Activated T-helper 1 cell treated with anti-CD3 and anti-CD28 coated beads, Interleukin-12 subunit alpha, Interleukin-12 subunit beta, Interleukin-2, Interleukin-4 antibody, amounts not matched to agents 30 ng/mL and 10 ng/mL and 1 ng/mL, durations not matched to agents 14 hours and 24 hours and 36 hours (primary cell): ENCODE measurements around the gene CHAD. TPM values are rescaled to one million over a fixed set of nuclear protein-coding genes. Genes with fewer than 3 reads are reported as not detected.

ENCODE experiments used
- DNase-seq: peaks from one replicate; pipeline ENCODE4 v3.0.0; 2021; ENCODE audit warnings: low spot score
- H3K27ac Mint-ChIP-seq: one replicate; pipeline ENCODE4 v1.8.0; 2021; ENCODE audit warnings: mild to moderate bottlenecking, mixed read lengths
- H3K27me3 Mint-ChIP-seq: one replicate; pipeline ENCODE4 v1.8.0; 2022; ENCODE audit warnings: mild to moderate bottlenecking, moderate library complexity, mixed read lengths; ENCODE audit not compliant: insufficient read depth
- H3K36me3 Mint-ChIP-seq: one replicate; pipeline ENCODE4 v1.8.0; 2021; ENCODE audit warnings: low read depth, mixed read lengths
- H3K4me1 Mint-ChIP-seq: one replicate; pipeline ENCODE4 v1.8.0; 2021; ENCODE audit warnings: low read depth, mixed read lengths
- H3K4me3 Mint-ChIP-seq: one replicate; pipeline ENCODE4 v1.8.0; 2021; ENCODE audit warnings: mild to moderate bottlenecking, moderate library complexity, mixed read lengths
- H3K9me3 Mint-ChIP-seq: one replicate; pipeline ENCODE4 v1.8.0; 2021; ENCODE audit warnings: mixed read lengths
- intact Hi-C: fragments of 100-400 bp; cut with micrococcal nuclease; formaldehyde crosslinking; loops from one replicate; pipeline ENCODE4 v1.15.1; 2024
- total RNA-seq: library from RNA; stranded (reverse); gene quantifications from 2 replicates; pipeline ENCODE4 v1.2.3, GENCODE V29; 2022

CHAD gene
- total RNA-seq, 1 donor from 2014 or later, result not detected

DNA sequence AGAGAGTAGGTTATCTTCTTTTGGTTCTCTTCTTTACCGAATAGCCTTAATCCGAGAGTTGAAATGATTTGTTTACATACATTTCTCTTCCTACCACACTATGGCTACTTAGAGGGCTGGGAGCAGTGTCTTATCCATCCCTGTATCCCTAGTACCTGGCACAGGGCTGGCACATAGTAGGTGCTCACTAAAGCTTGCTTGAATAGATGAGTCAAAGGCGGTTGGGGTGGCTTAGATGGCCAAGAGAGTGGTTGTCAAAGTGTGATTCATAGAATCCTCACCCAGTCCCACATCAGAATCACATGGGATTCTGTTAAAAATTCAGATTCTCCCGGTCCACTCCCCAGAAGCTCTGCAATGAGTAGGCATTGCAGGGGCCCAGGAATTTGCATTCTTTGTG, 11.1 kb downstream of the CHAD start:
- Mint-ChIP-seq H3K36me3 (peaks cover 1% of the 10 kb centered on the region), H3K27ac (no peak overlapping the region), H3K4me3 (no peak overlapping the region), H3K27me3 (no peaks in the 10 kb centered on the region), H3K4me1 (no peaks in the 10 kb centered on the region), H3K9me3 (no peaks in the 10 kb centered on the region)
- intact Hi-C loops, result no loop called here
- no peak for DNase-seq

DNA sequence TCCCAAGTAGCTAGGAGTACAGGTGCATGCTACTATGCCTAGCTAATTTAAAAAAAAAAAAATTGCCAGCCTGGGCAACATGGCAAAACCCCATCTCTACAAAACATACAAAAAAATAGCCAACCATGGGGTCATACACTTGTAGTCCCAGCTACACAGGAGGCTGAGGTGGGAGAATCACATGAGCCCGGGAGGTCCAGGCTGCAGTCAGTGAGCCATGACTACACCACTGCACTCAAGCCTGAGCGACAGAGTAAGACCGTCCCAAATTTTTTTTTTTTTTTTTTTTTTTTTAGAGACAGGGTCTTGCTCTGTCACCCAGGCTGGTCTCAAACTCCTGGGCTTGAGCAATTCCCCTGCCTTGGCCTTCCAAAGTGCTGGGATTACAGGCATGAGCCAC, 14.8 kb downstream of the CHAD start:
- no peak for DNase-seq
- intact Hi-C loops, result no loop called here
- H3K27me3 Mint-ChIP-seq, result no peaks in the 10 kb centered on the region
- H3K36me3 Mint-ChIP-seq, result no peaks in the 10 kb centered on the region
- no peaks in the 10 kb centered on the region for H3K9me3 Mint-ChIP-seq
- no peak overlapping the region for H3K4me3 Mint-ChIP-seq
- H3K4me1 Mint-ChIP-seq, result peaks cover 5% of the 10 kb centered on the region
- no peak overlapping the region for H3K27ac Mint-ChIP-seq

DNA sequence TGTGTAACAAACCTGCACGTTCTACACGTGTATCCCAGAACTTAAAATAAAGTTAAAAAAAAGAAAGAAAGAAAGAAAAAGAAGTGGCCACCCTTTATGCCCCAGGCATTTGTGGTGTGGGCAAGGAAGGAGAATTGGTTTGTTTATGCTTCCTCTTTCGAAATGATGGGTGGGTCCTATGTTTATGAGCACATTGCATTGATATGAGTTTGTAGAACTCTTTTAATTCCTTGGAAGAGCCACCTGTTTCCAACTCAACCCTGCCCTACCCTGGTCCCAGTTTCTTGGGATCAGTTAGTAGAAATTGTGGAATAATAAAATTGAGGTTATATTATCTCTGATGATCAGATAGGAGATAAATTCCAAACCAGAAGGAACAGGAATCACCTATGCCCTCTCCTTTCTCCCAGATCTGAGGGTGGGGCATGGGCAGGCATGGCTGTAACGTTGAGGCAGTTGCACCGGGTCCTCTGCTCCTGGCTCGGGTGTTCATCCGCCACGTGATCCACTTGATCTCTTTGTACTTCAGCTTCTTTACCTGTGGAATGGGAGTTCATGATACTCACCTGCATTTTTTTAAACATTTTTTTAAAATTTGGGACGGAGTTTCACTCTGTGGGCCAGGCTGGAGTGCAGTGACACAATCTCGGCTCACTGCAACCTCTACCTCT, 15.9 kb downstream of the CHAD start:
- H3K4me3 Mint-ChIP-seq, result no peak overlapping the region
- no peaks in the 10 kb centered on the region for H3K36me3 Mint-ChIP-seq
- intact Hi-C loops, result no loop called here
- H3K9me3 Mint-ChIP-seq, result no peaks in the 10 kb centered on the region
- peaks cover 5% of the 10 kb centered on the region for H3K4me1 Mint-ChIP-seq
- H3K27me3 Mint-ChIP-seq, result no peaks in the 10 kb centered on the region
- DNase-seq, result no peak
- H3K27ac Mint-ChIP-seq, result no peak overlapping the region

DNA sequence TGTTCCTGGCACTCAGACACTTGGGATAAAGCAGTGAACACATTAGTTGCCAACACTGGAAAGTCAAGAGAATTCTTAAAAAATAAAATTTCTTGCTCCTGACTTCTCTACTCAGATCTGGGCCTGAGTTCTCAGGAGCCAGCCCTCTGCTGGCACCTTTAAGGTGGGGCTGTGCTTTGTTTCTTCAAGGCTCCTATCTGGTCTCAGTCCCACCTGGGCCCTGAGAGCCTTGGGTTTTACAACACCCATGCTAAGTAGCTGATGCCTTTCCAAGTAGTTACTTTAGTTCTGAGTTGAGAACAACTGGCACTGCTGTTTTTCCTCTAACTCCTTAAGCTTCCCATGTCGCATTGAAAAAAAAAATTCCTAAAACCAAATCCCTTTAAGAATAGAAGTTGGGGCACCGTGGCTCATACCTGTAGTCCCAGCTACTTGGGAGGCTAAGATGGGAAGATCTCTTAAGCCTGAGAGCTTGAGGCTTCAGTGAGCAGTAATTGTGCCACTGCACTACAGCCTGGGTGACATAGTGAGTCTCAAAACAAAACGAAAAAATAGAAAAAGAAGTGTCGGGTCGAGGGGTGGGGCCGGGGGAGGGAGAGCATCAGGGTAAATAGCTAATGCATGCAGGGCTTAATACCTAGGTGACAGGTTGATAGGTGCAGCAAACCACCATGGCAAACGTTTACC, 16.6 kb downstream of the CHAD start:
- intact Hi-C loops, result no loop called here

DNA sequence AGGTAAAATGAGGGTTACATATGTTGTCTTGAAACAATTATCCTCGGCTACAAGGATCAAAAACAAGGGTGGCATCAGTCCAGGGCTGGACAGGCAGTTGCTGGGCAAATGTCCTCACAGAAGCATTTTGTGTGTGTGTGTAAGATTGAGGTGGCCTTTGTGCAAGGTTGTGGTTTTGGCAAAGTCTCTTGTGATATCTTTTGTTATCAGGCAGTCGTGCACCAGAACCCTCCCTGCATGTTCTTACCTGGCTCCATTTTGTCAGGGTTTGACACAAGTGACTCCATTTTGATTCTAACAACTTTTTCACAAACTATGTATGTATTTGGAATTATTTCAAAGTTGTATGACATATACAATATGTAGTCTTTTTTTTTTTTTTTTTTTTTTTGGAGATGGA, 20.0 kb downstream of the CHAD start:
- Mint-ChIP-seq H3K27me3 (no peaks in the 10 kb centered on the region), H3K27ac (no peak overlapping the region), H3K9me3 (no peaks in the 10 kb centered on the region), H3K4me3 (no peak overlapping the region), H3K36me3 (no peaks in the 10 kb centered on the region), H3K4me1 (peaks cover 5% of the 10 kb centered on the region)
- no peak for DNase-seq
- intact Hi-C loops, result no loop called here

More for the DNA sequence above, 16.6 kb downstream of the CHAD start:
- no peak overlapping the region for H3K4me3 Mint-ChIP-seq
- no peak for DNase-seq
- no peaks in the 10 kb centered on the region for H3K36me3 Mint-ChIP-seq
- H3K4me1 Mint-ChIP-seq, result peaks cover 5% of the 10 kb centered on the region
- H3K9me3 Mint-ChIP-seq, result no peaks in the 10 kb centered on the region
- no peak overlapping the region for H3K27ac Mint-ChIP-seq
- H3K27me3 Mint-ChIP-seq, result no peaks in the 10 kb centered on the region

DNA sequence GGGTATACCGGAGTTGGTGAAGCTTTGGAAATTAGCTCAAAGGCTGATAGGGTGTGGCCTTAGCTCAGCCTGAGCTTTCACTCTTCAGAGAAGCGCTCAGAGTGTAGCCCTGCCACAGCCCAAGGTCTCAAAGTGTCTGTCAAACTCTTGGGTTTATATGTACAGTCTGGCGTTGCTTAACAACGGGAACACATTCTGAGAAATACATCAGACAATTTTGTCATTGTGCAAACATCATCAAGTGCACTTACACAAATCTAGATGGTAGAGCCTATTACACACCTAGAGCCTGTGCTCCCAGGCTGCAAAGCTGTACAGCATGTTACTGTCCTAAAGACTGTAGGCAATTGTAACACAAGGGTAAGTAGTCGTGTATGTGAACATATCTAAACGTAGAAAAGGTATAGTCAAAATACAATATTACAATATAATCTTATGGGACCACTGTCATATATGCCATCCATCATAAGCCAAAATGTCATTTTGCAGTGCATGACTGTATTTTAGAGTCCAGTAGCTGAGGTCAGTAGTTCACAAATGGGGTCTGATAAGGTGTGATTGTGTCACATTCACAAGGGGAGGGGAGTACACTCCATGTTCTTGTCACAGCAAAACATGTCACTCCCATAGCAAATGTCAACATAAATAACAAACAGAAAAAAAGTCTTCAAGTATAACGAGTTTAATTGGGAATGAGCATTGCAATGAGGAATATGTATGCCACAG, 20.6 kb downstream of the CHAD start:
- intact Hi-C loops, result no loop called here
- no peaks in the 10 kb centered on the region for H3K36me3 Mint-ChIP-seq
- H3K27ac Mint-ChIP-seq, result no peak overlapping the region
- no peak for DNase-seq
- no peaks in the 10 kb centered on the region for H3K27me3 Mint-ChIP-seq
- no peak overlapping the region for H3K4me3 Mint-ChIP-seq
- H3K9me3 Mint-ChIP-seq, result no peaks in the 10 kb centered on the region
- peaks cover 5% of the 10 kb centered on the region for H3K4me1 Mint-ChIP-seq

DNA sequence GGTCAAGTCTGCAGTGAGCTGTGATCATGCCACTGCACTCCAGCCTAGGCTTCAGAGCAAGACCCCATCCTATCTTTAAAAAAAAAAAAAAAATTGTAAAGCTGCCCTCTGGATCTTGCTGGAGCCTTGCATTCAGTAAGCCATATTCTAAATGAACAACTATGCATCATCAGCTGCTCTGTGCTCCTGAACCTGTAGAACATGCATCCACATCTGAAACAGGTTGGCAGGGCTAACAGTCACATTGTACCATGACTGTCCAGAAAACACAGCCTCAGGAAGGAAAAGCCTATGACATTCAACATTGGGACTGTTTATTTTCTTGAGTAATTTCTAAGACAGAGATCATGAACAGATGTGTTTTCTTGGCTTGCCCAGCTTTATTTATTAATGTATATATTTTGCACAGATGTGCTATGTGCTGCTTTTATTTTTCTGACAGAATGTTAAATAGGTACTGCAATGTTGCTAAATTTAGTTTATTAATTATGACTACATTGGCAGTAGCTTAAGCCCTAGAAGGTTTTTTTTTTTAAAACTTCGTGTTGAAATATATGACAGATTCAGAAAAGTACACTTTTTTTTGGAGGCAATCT, 22.9 kb downstream of the CHAD start:
- Mint-ChIP-seq H3K27ac (no peak overlapping the region), H3K4me3 (no peak overlapping the region), H3K9me3 (no peaks in the 10 kb centered on the region), H3K36me3 (no peaks in the 10 kb centered on the region), H3K4me1 (no peaks in the 10 kb centered on the region), H3K27me3 (no peaks in the 10 kb centered on the region)
- no peak for DNase-seq
- intact Hi-C loops, result no loop called here

DNA sequence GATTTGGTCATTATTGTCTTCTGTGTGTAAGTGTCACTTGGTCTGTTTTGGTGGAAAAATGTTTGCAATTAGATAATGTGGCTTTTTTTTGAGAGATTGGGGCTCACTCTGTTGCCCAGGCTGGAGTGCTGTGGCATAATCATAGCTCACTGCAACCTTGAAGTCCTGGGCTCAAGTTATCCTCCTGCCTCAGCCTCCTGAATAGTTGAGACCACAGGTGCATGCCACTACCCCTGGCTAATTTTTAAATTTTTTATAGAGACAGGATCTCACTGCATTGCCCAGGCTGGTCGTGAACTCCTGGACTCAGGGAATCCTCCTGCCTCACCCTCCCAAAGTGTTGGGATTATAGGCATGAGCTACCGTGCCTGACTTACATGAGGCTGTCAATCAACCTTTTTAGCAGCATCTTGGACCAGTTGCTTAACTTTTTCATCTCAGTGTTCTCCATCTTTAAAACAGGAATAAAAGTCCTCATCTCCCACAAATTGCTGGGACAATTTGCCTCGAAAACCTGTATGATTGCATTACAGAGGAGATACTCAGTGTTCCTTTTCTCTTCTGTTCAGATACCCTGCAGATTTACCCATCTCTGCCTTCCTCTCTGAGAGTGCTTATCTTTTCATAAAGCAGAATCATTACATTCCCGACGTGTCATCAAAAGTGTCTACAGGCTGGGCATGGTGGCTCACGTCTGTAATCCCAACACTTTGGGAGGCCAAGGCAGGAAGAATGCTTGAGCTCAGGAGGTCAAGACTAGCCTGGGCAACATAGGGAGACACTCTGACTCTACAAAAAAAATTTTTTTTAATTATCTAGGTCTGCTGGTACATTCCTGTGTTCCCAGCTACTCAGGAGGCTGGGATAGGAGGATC, 23.6 kb downstream of the CHAD start:
- no peak overlapping the region for H3K4me3 Mint-ChIP-seq
- H3K4me1 Mint-ChIP-seq, result no peaks in the 10 kb centered on the region
- H3K27me3 Mint-ChIP-seq, result no peaks in the 10 kb centered on the region
- no peak for DNase-seq
- H3K9me3 Mint-ChIP-seq, result no peaks in the 10 kb centered on the region
- intact Hi-C loops, result no loop called here
- no peak overlapping the region for H3K27ac Mint-ChIP-seq
- no peaks in the 10 kb centered on the region for H3K36me3 Mint-ChIP-seq

DNA sequence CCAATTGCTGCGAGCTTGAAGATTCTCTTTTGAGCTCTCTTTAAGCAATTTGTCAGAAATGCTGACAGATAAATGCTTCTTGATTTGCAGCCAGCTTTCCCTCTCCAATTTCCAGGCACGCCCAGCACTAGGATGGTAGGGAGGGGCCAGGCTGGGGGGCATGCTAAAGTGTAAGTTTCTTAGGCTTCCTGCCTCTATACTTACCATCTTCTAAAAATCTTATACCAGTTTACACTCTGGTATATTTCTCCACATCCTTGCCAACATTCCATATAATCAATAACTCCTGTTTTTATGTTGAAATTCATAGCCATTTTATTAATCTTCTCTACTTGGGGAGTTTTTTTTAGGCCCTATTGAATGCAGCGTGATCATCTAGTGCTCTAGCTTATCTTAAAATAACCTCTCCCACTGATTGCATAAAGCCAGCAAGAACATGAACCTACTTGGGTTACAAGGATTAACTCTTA, 25.1 kb downstream of the CHAD start:
- no peaks in the 10 kb centered on the region for H3K4me1 Mint-ChIP-seq
- H3K9me3 Mint-ChIP-seq, result no peaks in the 10 kb centered on the region
- no peak for DNase-seq
- no peak overlapping the region for H3K27ac Mint-ChIP-seq
- no peaks in the 10 kb centered on the region for H3K36me3 Mint-ChIP-seq
- intact Hi-C loops, result no loop called here
- no peaks in the 10 kb centered on the region for H3K27me3 Mint-ChIP-seq
- H3K4me3 Mint-ChIP-seq, result no peak overlapping the region

DNA sequence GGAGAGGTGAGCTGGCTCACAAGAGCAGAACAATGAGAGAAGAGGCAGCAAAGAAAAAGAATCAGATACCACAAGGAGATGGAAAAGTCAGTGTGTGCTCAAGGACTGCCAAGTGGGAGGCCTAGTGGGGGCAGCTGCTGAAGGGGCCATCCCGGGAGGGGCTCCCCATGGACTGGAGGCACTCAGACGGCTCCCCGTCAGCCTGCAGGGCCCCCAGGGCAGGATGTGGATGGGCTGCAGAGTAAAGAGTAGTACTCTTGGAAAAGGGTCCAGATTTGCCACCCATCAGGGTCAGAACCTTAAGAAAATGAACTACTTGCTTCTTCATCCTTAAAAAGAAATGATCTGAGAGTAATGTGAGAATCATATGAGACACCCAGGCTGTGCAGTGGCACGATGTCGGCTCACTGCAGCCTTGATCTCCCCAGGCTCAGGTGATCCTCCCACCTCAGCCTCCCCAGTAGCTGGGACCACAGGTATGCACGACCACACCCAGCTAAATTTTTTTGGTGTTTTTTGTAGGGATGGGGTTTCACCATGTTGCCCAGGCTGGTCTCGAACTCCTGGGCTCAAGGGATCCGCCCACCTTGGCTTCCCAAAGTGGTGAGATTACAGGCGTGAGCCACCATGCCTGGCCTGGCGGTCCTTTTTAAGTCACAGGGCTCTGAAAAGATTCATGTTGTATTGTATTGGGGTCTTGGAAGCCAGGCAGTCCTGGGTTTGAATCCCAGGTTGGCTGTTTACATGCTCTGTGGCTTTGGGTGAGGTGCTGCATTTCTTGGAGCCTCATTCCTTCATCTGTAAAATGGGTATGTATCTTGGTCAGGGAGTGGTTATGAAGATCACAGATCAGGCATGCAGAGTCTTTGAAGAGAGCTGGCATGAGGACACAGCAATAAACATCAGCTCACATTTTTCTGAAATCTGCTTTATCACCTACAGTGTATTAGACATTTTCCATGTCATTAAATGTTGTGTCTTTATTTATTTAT, 27.5 kb downstream of the CHAD start:
- H3K4me3 Mint-ChIP-seq, result no peak overlapping the region
- H3K9me3 Mint-ChIP-seq, result no peaks in the 10 kb centered on the region
- no peaks in the 10 kb centered on the region for H3K36me3 Mint-ChIP-seq
- intact Hi-C loops, result no loop called here
- no peaks in the 10 kb centered on the region for H3K27me3 Mint-ChIP-seq
- no peaks in the 10 kb centered on the region for H3K4me1 Mint-ChIP-seq
- no peak for DNase-seq
- H3K27ac Mint-ChIP-seq, result no peak overlapping the region

DNA sequence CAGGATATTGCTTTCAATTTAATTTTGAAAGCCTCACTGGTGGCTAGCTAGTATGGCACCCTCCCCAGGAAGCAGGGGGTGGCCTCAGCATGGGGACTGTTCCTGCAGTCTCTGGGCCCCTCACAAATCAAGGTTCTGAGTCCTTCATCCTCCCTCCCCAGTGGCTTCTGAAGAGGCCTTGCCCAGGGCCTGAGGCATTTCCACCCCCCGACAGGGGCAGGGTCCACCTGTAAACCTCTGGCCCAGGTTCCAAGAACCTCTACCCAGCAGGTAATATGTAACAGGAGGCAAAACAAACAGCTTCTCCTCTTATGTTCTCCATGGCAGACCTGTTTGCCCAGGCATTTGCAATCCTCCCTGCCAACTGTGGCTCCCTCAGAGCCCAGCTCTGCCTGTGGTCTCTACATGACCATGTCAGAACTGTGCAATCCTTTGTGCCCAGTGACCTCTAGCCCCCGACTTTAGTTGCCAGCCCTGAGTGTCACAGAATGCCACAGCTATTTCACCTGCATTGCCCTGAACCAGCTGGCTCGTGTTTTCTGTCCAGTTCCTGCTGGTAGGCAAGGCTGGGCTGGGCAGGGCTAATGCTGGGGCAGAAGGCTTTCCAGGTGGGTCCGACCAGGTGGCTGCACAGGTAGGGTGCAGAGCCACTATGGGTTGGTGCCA, 28.4 kb downstream of the CHAD start:
- Mint-ChIP-seq H3K27ac (no peak overlapping the region), H3K4me1 (no peaks in the 10 kb centered on the region), H3K9me3 (no peaks in the 10 kb centered on the region), H3K4me3 (no peak overlapping the region), H3K36me3 (no peaks in the 10 kb centered on the region), H3K27me3 (no peaks in the 10 kb centered on the region)
- DNase-seq, result no peak
- intact Hi-C loops, result no loop called here
